K562 (cell line): Measurements from ENCODE around the gene MEGF10. TPM values are rescaled to one million over a fixed set of nuclear protein-coding genes. Genes with fewer than 3 reads are reported as not detected.

Source experiments
- ATAC-seq: fragments of 200-7000 bp; cut with Tn5 transposase; 3 replicates; pipeline ENCODE4 v1.9.1; 2020; ENCODE audit warnings: moderate library complexity
- BruUV-seq: library from RNA; stranded (reverse); fragments of 400-500 nt; replicated peaks from 2 replicates; lab custom pipeline; 2021; lab: Mats Ljungman, UMichigan
- CTCF ChIA-PET: fragments of 300-600 bp; formaldehyde crosslinking; extraction: SDS; loops from one replicate; lab custom pipeline; 2021; ENCODE audit warnings: low intra/inter-chr PET ratio; lab: Yijun Ruan, JAX
- POLR2A ChIA-PET: fragments of 300-600, 350-650 bp; sonication (Branson Sonifier 250); formaldehyde crosslinking; extraction: SDS; loops from one replicate; lab custom pipeline; 2021; ENCODE audit warnings: antibody characterized with exemption, inconsistent platforms; lab: Yijun Ruan, JAX
- DNase-seq, 4 experiments: peaks; one replicate each; pipeline versions ENCODE4 v3.0.0 to v3.0.0-alpha.2; 2011 to 2018; ENCODE audit warnings: low spot score in 3 of 4, mixed read lengths in 3 of 4; ENCODE audit errors: extremely low read depth in 1 of 4
- FAIRE-seq: peaks from 2 replicates; lab custom pipeline; 2011; peaks lifted over from hg19 to GRCh38; lab: Jason Lieb, UNC
- H2AFZ ChIP-seq: 2 replicates; pipeline ENCODE4 v1.6.0; 2011; ENCODE audit warnings: low read depth, low read length, control low read depth, inconsistent platforms
- H3K27ac ChIP-seq: fragments of 200-600 bp; 3 replicates; pipeline ENCODE4 v1.8.0; 2011; ENCODE audit warnings: low read depth, mild to moderate bottlenecking, control low read depth, inconsistent platforms, low read length, moderate library complexity, mixed read lengths; ENCODE audit errors: extremely low read depth
- H3K27me3 ChIP-seq, 2 experiments: fragments of 300-600 bp in 1 of 2; 2 replicates in 1 of 2; 3 replicates in 1 of 2; pipeline versions ENCODE4 v1.6.0 to v1.8.0; 2011; ENCODE audit warnings: inconsistent platforms in 2 of 2, low read length in 2 of 2, mild to moderate bottlenecking in 1 of 2, mixed read lengths in 1 of 2, moderate library complexity in 1 of 2; ENCODE audit not compliant: control insufficient read depth in 2 of 2, insufficient read depth in 2 of 2
- H3K36me3 ChIP-seq: fragments of 300-600 bp; 3 replicates; pipeline ENCODE4 v1.8.0; 2011; ENCODE audit warnings: mild to moderate bottlenecking, low read length, inconsistent platforms; ENCODE audit not compliant: control insufficient read depth, insufficient read depth
- H3K4me1 ChIP-seq, 2 experiments: fragments of 200-600 bp in 1 of 2; replicated peaks in 1 of 2; 2 replicates in 1 of 2; 3 replicates in 1 of 2; pipeline versions ENCODE4 v1.5.1 to v1.8.0; 2011; ENCODE audit warnings: inconsistent platforms in 2 of 2, low read length in 2 of 2, mild to moderate bottlenecking in 1 of 2, mixed read lengths in 1 of 2, moderate library complexity in 1 of 2; ENCODE audit not compliant: control insufficient read depth in 2 of 2, insufficient read depth in 2 of 2
- H3K4me2 ChIP-seq: 2 replicates; pipeline ENCODE4 v1.6.1; 2011; ENCODE audit warnings: low read length, control low read depth, inconsistent platforms, mixed read lengths; ENCODE audit not compliant: insufficient read depth
- H3K4me3 ChIP-seq: fragments of 200-600 bp; sonication (generic), shearing (Covaris generic); 2 replicates; pipeline ENCODE4 v1.5.1; 2016; ENCODE audit warnings: control low read depth, inconsistent platforms
- H3K79me2 ChIP-seq: fragments of 200-600 bp; 3 replicates; pipeline ENCODE4 v1.8.0; 2011; ENCODE audit warnings: low read length, inconsistent platforms; ENCODE audit not compliant: control insufficient read depth, insufficient read depth
- H3K9ac ChIP-seq, 2 experiments: 2 replicates each; pipeline versions ENCODE4 v1.6.0 to v1.6.1; 2011; ENCODE audit warnings: low read depth in 2 of 2, low read length in 2 of 2, control low read depth in 1 of 2, inconsistent platforms in 1 of 2, mild to moderate bottlenecking in 1 of 2, mixed read lengths in 1 of 2; ENCODE audit not compliant: insufficient read depth in 1 of 2
- H3K9me1 ChIP-seq: one replicate; pipeline ENCODE4 v1.6.0; 2011; ENCODE audit warnings: inconsistent platforms, mild to moderate bottlenecking, low read length, moderate library complexity; ENCODE audit not compliant: control insufficient read depth, insufficient read depth
- H3K9me3 ChIP-seq: replicated peaks from 2 replicates; pipeline ENCODE4 v1.5.1; 2011; ENCODE audit warnings: low read depth, low read length, inconsistent platforms; ENCODE audit not compliant: control insufficient read depth, insufficient read depth
- H4K20me1 ChIP-seq: replicated peaks from 2 replicates; pipeline ENCODE4 v1.6.1; 2011; ENCODE audit warnings: low read length, inconsistent platforms, mixed read lengths; ENCODE audit not compliant: control insufficient read depth, insufficient read depth
- BACH1 ChIP-seq: fragments of 200-800 bp; sonication (Bioruptor generic); IDR thresholded peaks from 2 replicates; pipeline ENCODE4 v1.6.1; 2016; ENCODE audit warnings: missing genetic modification characterization, missing compliant biosample characterization
- C11orf30 ChIP-seq: fragments of 450-650 bp; IDR thresholded peaks from 2 replicates; pipeline ENCODE4 v1.6.1; 2016; ENCODE audit warnings: low read depth, mild to moderate bottlenecking
- JUNB ChIP-seq: fragments of 450-650 bp; formaldehyde crosslinking; conservative IDR thresholded peaks from 2 replicates; pipeline ENCODE4 v1.4.0; 2020; ENCODE audit warnings: mild to moderate bottlenecking
- U2AF1 ChIP-seq: fragments of 200-400 bp; formaldehyde crosslinking; optimal IDR thresholded peaks from 2 replicates; pipeline ENCODE3; 2017; ENCODE audit warnings: mild to moderate bottlenecking, low read depth, low read length, moderate library complexity
- ZNF146 ChIP-seq: IDR thresholded peaks from one replicate; pipeline ENCODE4 v1.6.1; 2018; ENCODE audit warnings: missing compliant biosample characterization; ENCODE audit not compliant: unreplicated experiment
- ZNF197 ChIP-seq: fragments of 200-800 bp; sonication (Bioruptor generic); IDR thresholded peaks from 2 replicates; pipeline ENCODE4 v1.6.1; 2016; ENCODE audit warnings: low read depth, missing genetic modification characterization, missing compliant biosample characterization
- ZNF232 ChIP-seq: sonication (generic); formaldehyde crosslinking; IDR thresholded peaks from 2 replicates; pipeline ENCODE4 v1.8.0; 2022; ENCODE audit warnings: mild to moderate bottlenecking, missing genetic modification reagents
- ZNF699 ChIP-seq: fragments of 250-450 bp; sonication (Bioruptor Pico); IDR thresholded peaks from 2 replicates; pipeline ENCODE4 v1.8.0; 2021; ENCODE audit warnings: mild to moderate bottlenecking, moderate library complexity; ENCODE audit not compliant: insufficient replicate concordance
- WGBS: fragments of 100-300 bp; shearing (Covaris generic); methylation state at CpG from one replicate; pipeline ENCODE4 v1.1.6; 2016; ENCODE audit warnings: low coverage, mixed read lengths; ENCODE audit not compliant: insufficient coverage; ENCODE audit errors: missing lambda C conversion rate; 5-methylcytosine and 5-hydroxymethylcytosine counted together
- in situ Hi-C: fragments of 300-500 bp; cut with MboI; formaldehyde crosslinking; loops from 4 replicates; pipeline ENCODE4 v1.15.0; 2018; ENCODE audit warnings: inconsistent platforms, mixed read lengths
- intact Hi-C: fragments of 100-400 bp; cut with micrococcal nuclease; formaldehyde crosslinking; loops from 2 replicates; pipeline ENCODE4 v1.14.2; 2022
- polyA plus RNA-seq, 8 experiments: library from polyadenylated mRNA; depleted of rRNA in 4 of 8; stranded (reverse) in 5 of 8; unstranded in 3 of 8; fragments of >200 nt; fragmentation: Nextera tagmentation in 2 of 8; fragmentation: Illumina TruSeq in 1 of 8; extraction: Ambion mirVana in 2 of 8; extraction: Trizol in 1 of 8; gene quantifications; 2 replicates each; pipeline versions ENCODE4 v1.2.1 to v1.2.3, GENCODE V29; 2011 to 2014; ENCODE audit warnings: inconsistent platforms in 1 of 8, missing spikeins in 1 of 8
- total RNA-seq, 7 experiments: library from RNA; depleted of rRNA in 6 of 7; stranded (reverse); fragments of >200 nt in 6 of 7; fragmentation: Illumina TruSeq in 2 of 7; extraction: Trizol in 2 of 7; gene quantifications; 2 replicates each; pipeline versions ENCODE4 v1.2.1 to v1.2.3, GENCODE V29; 2011 to 2021; ENCODE audit warnings: low replicate concordance in 1 of 7

Gene MEGF10
- total and polyA plus RNA-seq, 9 of the 15 experiments (the other 6 are each of a cell fraction or from before 2014, with no cell fraction given) = 0.07 TPM; not detected in 8

DNA sequence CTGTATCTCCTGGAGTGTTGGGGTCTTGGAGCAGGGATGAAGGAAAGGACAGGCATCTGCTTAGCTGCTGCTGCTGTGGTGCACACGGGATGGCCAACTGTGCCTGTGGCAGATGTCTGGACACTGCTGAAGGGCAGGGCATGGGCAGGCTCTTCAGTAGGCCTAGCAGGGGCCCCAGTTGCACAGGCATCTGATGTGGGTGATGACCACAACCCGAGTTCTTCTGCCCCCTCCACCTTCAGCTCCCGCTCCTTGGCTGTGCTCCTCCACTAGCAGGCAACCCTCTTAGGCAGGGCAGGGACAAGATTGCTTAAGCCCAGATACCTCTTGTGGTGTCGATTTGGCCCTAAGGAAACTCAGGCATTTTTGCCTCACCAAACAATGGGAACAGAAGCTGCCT, 9.0 kb upstream of the MEGF10 start (continued):
- TF ChIP-seq JUNB (CRISPR knock-in tag) (no peak), ZNF699 (CRISPR knock-in tag) (no peak), BACH1 (tag) (no peak), U2AF1 (no peak), ZNF197 (CRISPR knock-in tag) (no peak), ZNF232 (CRISPR knock-in tag) (no peak)

- H3K9ac ChIP-seq = no peak overlapping the region
- H3K4me2 ChIP-seq = no peak overlapping the region
- peak; percentile 48 for TF ChIP-seq ZNF146
- no peak for TF ChIP-seq C11orf30
- H3K79me2 ChIP-seq = no peaks in the 10 kb centered on the region
- POLR2A ChIA-PET = no interaction called here
- CTCF ChIA-PET = interaction anchor here (2.0 kb wide), 1 partner anchor 204 kb away, joined by 20 read pairs; no protein-coding TSS in a partner anchor
- in situ Hi-C loops (no loop called here), intact Hi-C loops (no loop called here)
- H2AFZ ChIP-seq = no peak overlapping the region
- no TSS peak for BruUV-seq
- H3K36me3 ChIP-seq = no peaks in the 10 kb centered on the region
- DNase-seq (no peak), ATAC-seq (no peak), FAIRE-seq (no peak)
- peaks cover 0 to 4% of the 10 kb centered on the region in 2 experiments; a peak in 1 of 5 replicates for H3K4me1 ChIP-seq
- no peaks in the 10 kb centered on the region for H3K9me1 ChIP-seq
- H4K20me1 ChIP-seq = no peaks in the 10 kb centered on the region
- H3K27me3 ChIP-seq = peaks cover 0 to 14% of the 10 kb centered on the region in 2 experiments; a peak in 2 of 5 replicates
- H3K27ac ChIP-seq = no peak overlapping the region
- H3K9me3 ChIP-seq = no peaks in the 10 kb centered on the region
- H3K4me3 ChIP-seq = no peak overlapping the region
- 5% methylated on average over 1 of the region's 1 CpG for WGBS
Observed at GRCh38 chr5:127288676-127289075, 1.9 kb upstream of the MEGF10 start.
